ENCODE data around the gene VPS11.

GRCh38 chr11:119101759-119102423 lies 34.3 kb downstream of the VPS11 start, which contains the start of gene DPAGT1:
- no peak for TF ChIP-seq CTCF (IDR thresholded peaks at IDR 0.05; ENCODE audit: low read depth, low read length)
- TF ChIP-seq POLR2A (IDR thresholded peaks at IDR 0.05; ENCODE audit: extremely low read depth, insufficient read length): no peak
- peak; percentile 99 for TF ChIP-seq MYC (IDR thresholded peaks at IDR 0.05; ENCODE audit: low read depth, low read length)
- TF ChIP-seq MAX (IDR thresholded peaks at IDR 0.05; ENCODE audit: low read depth, low read length): peak; percentile 99

All from NB4 (cell line).